Measurements from ENCODE around the gene CYB5A. TPM values are rescaled to one million over a fixed set of nuclear protein-coding genes. Genes with fewer than 3 reads are reported as not detected.

Gene CYB5A
- total RNA-seq, 4 donors from 2014 or later = 44.6 to 204 (median 51.9) TPM

- DNase-seq = peak; percentile 42 to 71
- no peaks in the 10 kb centered on the region for H3K36me3 ChIP-seq
- H3K9me3 ChIP-seq = no peaks in the 10 kb centered on the region
- H3K4me3 ChIP-seq = no peak overlapping the region
- H3K27me3 ChIP-seq = no peaks in the 10 kb centered on the region
- intact Hi-C loops (cut with DNase I; ENCODE audit: low total_unique reads) = no loop called here
- no peaks in the 10 kb centered on the region for H3K4me1 ChIP-seq
- H3K27ac ChIP-seq = peak overlapping the region; percentile 62 to 75
- no peak for TF ChIP-seq POLR2A (IDR thresholded peaks at IDR 0.05)
- TF ChIP-seq CTCF (IDR thresholded peaks at IDR 0.05) = no peak
These were observed 57.2 kb downstream of the CYB5A start for GRCh38 chr18:74234326-74235171.

DNA sequence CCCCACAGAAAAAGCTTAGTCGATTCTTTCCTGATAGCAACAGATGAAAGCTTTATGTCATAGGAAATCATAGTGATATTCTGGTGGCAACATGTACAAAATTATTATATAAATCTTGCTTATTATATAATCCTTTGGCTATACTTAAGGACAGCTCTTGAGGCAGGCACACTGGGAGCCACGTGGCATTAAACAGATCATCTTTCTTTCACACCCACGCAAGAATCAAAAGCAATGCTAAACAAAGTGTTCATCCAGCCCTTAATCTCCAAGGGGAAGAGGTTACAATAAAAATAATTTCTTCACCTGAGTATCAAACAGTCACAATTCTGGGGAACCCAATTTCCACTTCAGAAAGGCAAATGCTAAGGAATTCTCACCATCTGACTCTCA, 57.8 kb downstream of the CYB5A start:
- intact Hi-C loops (cut with DNase I; ENCODE audit: low total_unique reads) = no loop called here

GRCh38 chr18:74230922-74231714, 60.6 kb downstream of the CYB5A start:
- H3K27ac ChIP-seq = no peak overlapping the region
- H3K4me1 ChIP-seq = no peaks in the 10 kb centered on the region
- intact Hi-C loops (cut with DNase I; ENCODE audit: low total_unique reads) = no loop called here
- H3K27me3 ChIP-seq = no peaks in the 10 kb centered on the region
- no peak overlapping the region for H3K4me3 ChIP-seq
- H3K36me3 ChIP-seq = no peaks in the 10 kb centered on the region
- TF ChIP-seq CTCF (IDR thresholded peaks at IDR 0.05) = no peak
- no peak for TF ChIP-seq POLR2A (IDR thresholded peaks at IDR 0.05)
- H3K9me3 ChIP-seq = no peaks in the 10 kb centered on the region
- no peak for DNase-seq

More for the DNA sequence above, 57.8 kb downstream of the CYB5A start:
- Histone ChIP-seq H3K9me3 (no peaks in the 10 kb centered on the region), H3K27me3 (no peaks in the 10 kb centered on the region), H3K36me3 (no peaks in the 10 kb centered on the region), H3K27ac (peak overlapping the region; percentile 62 to 75), H3K4me3 (no peak overlapping the region), H3K4me1 (no peaks in the 10 kb centered on the region)
- DNase-seq = no peak
- no peak for TF ChIP-seq POLR2A (IDR thresholded peaks at IDR 0.05)
- TF ChIP-seq CTCF (IDR thresholded peaks at IDR 0.05) = no peak

DNA sequence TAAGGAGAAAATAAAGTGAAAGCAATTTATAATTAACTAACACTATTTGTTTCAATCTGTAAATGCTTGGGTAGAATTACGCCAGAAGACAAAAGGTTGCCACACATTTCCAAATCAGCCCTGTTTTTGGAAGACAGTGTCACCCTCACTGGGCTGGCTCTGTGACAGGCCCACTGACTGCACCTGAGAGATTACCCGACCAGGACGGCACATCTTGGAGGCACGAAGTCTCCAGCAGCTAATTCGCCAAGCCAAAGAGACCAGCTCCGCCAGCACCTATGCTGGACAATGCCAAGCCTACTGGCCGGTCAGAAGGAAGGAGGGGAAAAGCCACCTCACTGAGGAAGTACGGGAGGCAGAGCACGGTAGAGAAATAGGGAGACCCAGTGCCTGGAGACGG, 61.9 kb downstream of the CYB5A start:
- intact Hi-C loops (cut with DNase I; ENCODE audit: low total_unique reads) = no loop called here
- no peak overlapping the region for H3K27ac ChIP-seq
- no peak for TF ChIP-seq CTCF (IDR thresholded peaks at IDR 0.05)

DNA sequence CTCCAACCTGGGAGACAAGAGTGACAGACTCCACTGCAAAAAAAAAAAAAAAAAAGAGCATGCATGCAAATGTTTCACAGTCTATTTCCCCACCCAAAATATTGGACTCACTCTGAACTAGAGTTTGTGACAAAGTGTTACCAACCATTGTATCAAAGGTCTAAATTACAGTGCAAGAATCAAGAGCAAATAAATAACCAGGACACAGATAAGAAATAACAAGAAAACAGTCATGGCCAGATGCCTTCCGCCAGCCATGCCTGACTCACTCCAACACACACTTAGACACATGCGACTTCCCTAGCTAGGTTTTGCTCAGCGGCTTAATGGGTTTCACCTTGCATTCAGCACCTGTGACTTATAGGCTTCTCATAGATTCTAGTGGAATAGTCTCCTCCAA, 62.8 kb downstream of the CYB5A start:
- DNase-seq = no peak
- TF ChIP-seq CTCF (IDR thresholded peaks at IDR 0.05) = no peak
- TF ChIP-seq POLR2A (IDR thresholded peaks at IDR 0.05) = no peak
- H3K4me3 ChIP-seq = no peak overlapping the region
- H3K9me3 ChIP-seq = no peaks in the 10 kb centered on the region
- intact Hi-C loops (cut with DNase I; ENCODE audit: low total_unique reads) = no loop called here
- no peaks in the 10 kb centered on the region for H3K4me1 ChIP-seq
- no peaks in the 10 kb centered on the region for H3K36me3 ChIP-seq
- H3K27me3 ChIP-seq = no peaks in the 10 kb centered on the region
- H3K27ac ChIP-seq = no peak overlapping the region

More for the DNA sequence above, 61.9 kb downstream of the CYB5A start:
- DNase-seq = no peak
- Histone ChIP-seq H3K36me3 (no peaks in the 10 kb centered on the region), H3K4me3 (no peak overlapping the region), H3K27me3 (no peaks in the 10 kb centered on the region), H3K4me1 (no peaks in the 10 kb centered on the region), H3K9me3 (no peaks in the 10 kb centered on the region)

All from uterus (tissue), 4 donors.